ENCODE measurements around the gene INTS7. TPM values are rescaled to one million over a fixed set of nuclear protein-coding genes. Genes with fewer than 3 reads are reported as not detected.

Gene INTS7
- total and polyA plus RNA-seq, 2 of the 4 experiments (the other 2 are of a cell fraction), result 8.3 to 24.9 TPM

DNA sequence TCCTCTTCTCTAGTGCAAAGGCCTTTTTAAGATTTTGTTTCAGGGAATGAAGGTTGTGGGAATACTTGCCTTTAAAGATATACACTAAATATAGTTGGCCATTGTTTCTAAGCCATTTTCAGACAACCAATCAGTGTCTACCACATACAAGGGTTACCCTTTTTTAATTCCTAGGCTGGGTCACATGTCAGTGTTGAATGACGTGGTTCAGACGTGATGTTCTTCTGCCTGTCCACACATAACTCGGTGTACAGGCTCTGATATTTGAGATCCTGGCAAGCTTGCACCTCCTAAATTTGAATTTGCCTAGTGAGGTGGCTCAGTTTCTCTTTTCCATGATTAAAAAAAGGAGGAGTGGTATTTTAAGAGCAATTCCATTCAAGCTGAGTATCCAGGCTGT, 39.0 kb upstream of the INTS7 start:
- H2BK120ac ChIP-seq (ENCODE audit: low read depth, low read length), result no peak overlapping the region
- H3K4me1 ChIP-seq (ENCODE audit: control insufficient read depth, insufficient read depth, low read length), result no peaks in the 10 kb centered on the region
- no peaks in the 10 kb centered on the region; the same call in 1 of the 2 replicates for H3K36me3 ChIP-seq (ENCODE audit: control insufficient read depth, insufficient read depth, low read length)
- no peak overlapping the region for H2BK5ac ChIP-seq (ENCODE audit: low read depth, low read length, poor library complexity, severe bottlenecking)
- H2AFZ ChIP-seq (replicated peaks; ENCODE audit: low read length, poor library complexity), result no peak overlapping the region
- no peak for TF ChIP-seq SMC3 (IDR thresholded peaks at IDR 0.05; ENCODE audit: low read depth, low read length)
- TF ChIP-seq CHD1 (IDR thresholded peaks at IDR 0.05; ENCODE audit: low read depth, low read length), result no peak
- no peak for TF ChIP-seq BHLHE40 (IDR thresholded peaks at IDR 0.05; ENCODE audit: low read depth, low read length)
- no peak for TF ChIP-seq RFX5 (IDR thresholded peaks at IDR 0.05; ENCODE audit: low read depth, low read length)
- no peak for TF ChIP-seq MXI1 (IDR thresholded peaks at IDR 0.05; ENCODE audit: borderline replicate concordance, low read depth, low read length)
- TF ChIP-seq, protein P1, sequence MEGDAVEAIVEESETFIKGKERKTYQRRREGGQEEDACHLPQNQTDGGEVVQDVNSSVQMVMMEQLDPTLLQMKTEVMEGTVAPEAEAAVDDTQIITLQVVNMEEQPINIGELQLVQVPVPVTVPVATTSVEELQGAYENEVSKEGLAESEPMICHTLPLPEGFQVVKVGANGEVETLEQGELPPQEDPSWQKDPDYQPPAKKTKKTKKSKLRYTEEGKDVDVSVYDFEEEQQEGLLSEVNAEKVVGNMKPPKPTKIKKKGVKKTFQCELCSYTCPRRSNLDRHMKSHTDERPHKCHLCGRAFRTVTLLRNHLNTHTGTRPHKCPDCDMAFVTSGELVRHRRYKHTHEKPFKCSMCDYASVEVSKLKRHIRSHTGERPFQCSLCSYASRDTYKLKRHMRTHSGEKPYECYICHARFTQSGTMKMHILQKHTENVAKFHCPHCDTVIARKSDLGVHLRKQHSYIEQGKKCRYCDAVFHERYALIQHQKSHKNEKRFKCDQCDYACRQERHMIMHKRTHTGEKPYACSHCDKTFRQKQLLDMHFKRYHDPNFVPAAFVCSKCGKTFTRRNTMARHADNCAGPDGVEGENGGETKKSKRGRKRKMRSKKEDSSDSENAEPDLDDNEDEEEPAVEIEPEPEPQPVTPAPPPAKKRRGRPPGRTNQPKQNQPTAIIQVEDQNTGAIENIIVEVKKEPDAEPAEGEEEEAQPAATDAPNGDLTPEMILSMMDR (conservative IDR thresholded peaks at IDR 0.05; ENCODE audit: low read depth, low read length), result no peak
- no peak for TF ChIP-seq MAZ (IDR thresholded peaks at IDR 0.05; ENCODE audit: borderline replicate concordance, low read depth, low read length)
- no peak for TF ChIP-seq MAFK (IDR thresholded peaks at IDR 0.05; ENCODE audit: low read depth, low read length)
- TF ChIP-seq, protein P2, sequence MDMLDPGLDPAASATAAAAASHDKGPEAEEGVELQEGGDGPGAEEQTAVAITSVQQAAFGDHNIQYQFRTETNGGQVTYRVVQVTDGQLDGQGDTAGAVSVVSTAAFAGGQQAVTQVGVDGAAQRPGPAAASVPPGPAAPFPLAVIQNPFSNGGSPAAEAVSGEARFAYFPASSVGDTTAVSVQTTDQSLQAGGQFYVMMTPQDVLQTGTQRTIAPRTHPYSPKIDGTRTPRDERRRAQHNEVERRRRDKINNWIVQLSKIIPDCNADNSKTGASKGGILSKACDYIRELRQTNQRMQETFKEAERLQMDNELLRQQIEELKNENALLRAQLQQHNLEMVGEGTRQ (IDR thresholded peaks at IDR 0.05; ENCODE audit: low read depth, low read length), result no peak
- no peak for TF ChIP-seq RAD21 (IDR thresholded peaks at IDR 0.05; ENCODE audit: low read length)
- TF ChIP-seq RCOR1 (IDR thresholded peaks at IDR 0.05; ENCODE audit: insufficient replicate concordance, low read length), result no peak
- TF ChIP-seq POLR2A (IDR thresholded peaks at IDR 0.05; ENCODE audit: low read depth, low read length), result no peak
- TF ChIP-seq, protein P3, sequence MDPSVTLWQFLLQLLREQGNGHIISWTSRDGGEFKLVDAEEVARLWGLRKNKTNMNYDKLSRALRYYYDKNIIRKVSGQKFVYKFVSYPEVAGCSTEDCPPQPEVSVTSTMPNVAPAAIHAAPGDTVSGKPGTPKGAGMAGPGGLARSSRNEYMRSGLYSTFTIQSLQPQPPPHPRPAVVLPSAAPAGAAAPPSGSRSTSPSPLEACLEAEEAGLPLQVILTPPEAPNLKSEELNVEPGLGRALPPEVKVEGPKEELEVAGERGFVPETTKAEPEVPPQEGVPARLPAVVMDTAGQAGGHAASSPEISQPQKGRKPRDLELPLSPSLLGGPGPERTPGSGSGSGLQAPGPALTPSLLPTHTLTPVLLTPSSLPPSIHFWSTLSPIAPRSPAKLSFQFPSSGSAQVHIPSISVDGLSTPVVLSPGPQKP (IDR thresholded peaks at IDR 0.05; ENCODE audit: borderline replicate concordance, low read depth, low read length), result no peak
- no peak for TF ChIP-seq FOS (IDR thresholded peaks at IDR 0.05; ENCODE audit: low read depth, low read length)
- TF ChIP-seq NFE2L2 (IDR thresholded peaks at IDR 0.05; ENCODE audit: low read depth, low read length), result no peak
- no peak for TF ChIP-seq CEBPB (IDR thresholded peaks at IDR 0.05; ENCODE audit: low read depth, low read length)
- no peak overlapping the region for H2AK5ac ChIP-seq (ENCODE audit: low read depth, low read length)
- CTCF ChIA-PET, result interaction anchor here (1.4 kb wide), 1 partner anchor 12 kb away, joined by 3 read pairs; no protein-coding TSS in a partner anchor
- DNase-seq, result no peak
- H3K79me1 ChIP-seq (ENCODE audit: low read depth in 1 of 2, low read length in 2 of 2), result no peaks in the 10 kb centered on the region; a peak in 1 of 4 replicates
- no peak overlapping the region for H4K8ac ChIP-seq (ENCODE audit: low read depth in 2 of 2, low read length in 2 of 2)
- H3K4ac ChIP-seq (ENCODE audit: low read depth, low read length), result no peak overlapping the region
- H3K18ac ChIP-seq (ENCODE audit: low read depth, low read length), result no peak overlapping the region
- H3K4me2 ChIP-seq (ENCODE audit: low read depth, low read length), result no peak overlapping the region
- no peaks in the 10 kb centered on the region for H3K27me3 ChIP-seq (ENCODE audit: control insufficient read depth, insufficient read depth, low read length)
- in situ Hi-C loops (cut with MboI; ENCODE audit: low sequenced_read_pairs), result loop anchor here (5.0 kb wide), 2 partner anchors 218 to 293 kb away; no protein-coding TSS in a partner anchor
- no TSS peak for BruUV-seq (replicated peaks)
- intact Hi-C loops (cut with micrococcal nuclease), result no loop called here
- no peak overlapping the region for H3K4me3 ChIP-seq (ENCODE audit: insufficient read depth, low read depth, low read length)
- dilution Hi-C loops (cut with HindIII; ENCODE audit: low sequenced_read_pairs, unreplicated experiment), result no loop called here
- no peaks in the 10 kb centered on the region for H3K9me3 ChIP-seq (ENCODE audit: control insufficient read depth, insufficient read depth, low read length)
- H3K9me1 ChIP-seq (ENCODE audit: insufficient read depth, low read length), result no peaks in the 10 kb centered on the region
- no peak overlapping the region for H4K5ac ChIP-seq (ENCODE audit: low read depth, low read length)
- WGBS, 2 experiments (ENCODE audit: extremely low coverage in 2 of 2, insufficient read length in 1 of 2), result no CpG with 5 or more reads among the region's 3 CpGs
- ATAC-seq (ENCODE audit: low read depth), result no peak
- no peak overlapping the region for H3K9ac ChIP-seq (ENCODE audit: low read depth, low read length)
- no peak overlapping the region for H2BK20ac ChIP-seq (ENCODE audit: low read depth, low read length)
- H3K23ac ChIP-seq (ENCODE audit: low read depth, low read length), result no peak overlapping the region
- H3K56ac ChIP-seq (ENCODE audit: extremely low read depth, insufficient read depth, low read length), result no peak overlapping the region
- POLR2A ChIA-PET (ENCODE audit: unreplicated experiment), result no interaction called here
- H3K27ac ChIP-seq (ENCODE audit: insufficient read depth, low read length), result no peak overlapping the region
- H4K91ac ChIP-seq (ENCODE audit: insufficient read depth, low read depth, low read length), result no peak overlapping the region
- no peak overlapping the region for H3K14ac ChIP-seq (replicated peaks; ENCODE audit: low read depth, low read length)
- H2BK15ac ChIP-seq (ENCODE audit: low read depth, low read length), result no peak overlapping the region
- no peak overlapping the region for H2AK9ac ChIP-seq (replicated peaks; ENCODE audit: low read depth, low read length, poor library complexity)
- no peaks in the 10 kb centered on the region for H4K20me1 ChIP-seq (ENCODE audit: insufficient read depth, low read length)

Data from IMR-90 (cell line).